Medulla oblongata (tissue), 1 donor: ENCODE data around the gene PBX1.

Source experiments
- DNase-seq: peaks from one replicate; pipeline ENCODE4 v3.0.0-alpha.2; 2015; ENCODE audit errors: extremely low spot score

PBX1 gene

DNA sequence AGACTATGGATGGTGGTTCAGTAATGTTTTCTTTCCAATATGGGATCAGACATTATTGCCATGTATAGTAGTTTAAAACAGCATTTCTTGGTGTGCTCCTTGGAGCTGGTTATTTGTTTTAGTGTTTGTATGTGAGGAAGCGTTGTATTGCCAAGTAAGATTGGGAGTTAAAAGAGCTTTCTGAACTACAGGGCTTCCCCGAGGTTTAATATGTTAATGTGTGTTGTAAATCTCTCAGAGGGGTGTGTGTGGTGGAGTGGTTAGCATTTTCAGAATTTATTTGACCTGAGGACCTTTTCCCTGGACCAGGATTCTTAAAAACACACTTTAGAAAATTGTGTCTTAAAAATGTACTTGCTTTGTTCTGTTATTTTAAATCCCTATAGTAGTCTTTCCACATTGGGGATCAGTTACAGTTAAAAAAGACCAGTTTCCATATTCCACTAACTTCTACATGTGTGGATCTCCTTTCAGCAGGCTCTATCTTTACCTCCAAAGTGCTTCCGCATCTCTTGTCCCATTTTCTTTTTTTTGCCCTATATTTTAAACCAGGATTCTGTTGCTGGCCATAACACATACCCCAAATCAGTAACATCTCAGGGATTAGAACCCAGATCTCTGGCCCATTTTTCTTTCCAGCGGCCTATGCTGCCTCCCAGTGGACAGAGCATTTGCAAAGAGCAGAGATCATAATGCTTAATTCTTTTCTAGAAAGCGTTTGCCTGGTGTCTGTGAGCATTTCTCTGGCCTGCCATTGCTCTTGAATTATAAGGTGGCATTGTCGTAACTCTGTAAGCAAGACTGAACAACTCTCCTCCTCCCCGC lies 58.6 kb downstream of the PBX1 start:
- DNase-seq, result peak; percentile 55

- DNase-seq, result no peak
These were observed 59.2 kb downstream of the PBX1 start for GRCh38 chr1:164618202-164618564.

DNA sequence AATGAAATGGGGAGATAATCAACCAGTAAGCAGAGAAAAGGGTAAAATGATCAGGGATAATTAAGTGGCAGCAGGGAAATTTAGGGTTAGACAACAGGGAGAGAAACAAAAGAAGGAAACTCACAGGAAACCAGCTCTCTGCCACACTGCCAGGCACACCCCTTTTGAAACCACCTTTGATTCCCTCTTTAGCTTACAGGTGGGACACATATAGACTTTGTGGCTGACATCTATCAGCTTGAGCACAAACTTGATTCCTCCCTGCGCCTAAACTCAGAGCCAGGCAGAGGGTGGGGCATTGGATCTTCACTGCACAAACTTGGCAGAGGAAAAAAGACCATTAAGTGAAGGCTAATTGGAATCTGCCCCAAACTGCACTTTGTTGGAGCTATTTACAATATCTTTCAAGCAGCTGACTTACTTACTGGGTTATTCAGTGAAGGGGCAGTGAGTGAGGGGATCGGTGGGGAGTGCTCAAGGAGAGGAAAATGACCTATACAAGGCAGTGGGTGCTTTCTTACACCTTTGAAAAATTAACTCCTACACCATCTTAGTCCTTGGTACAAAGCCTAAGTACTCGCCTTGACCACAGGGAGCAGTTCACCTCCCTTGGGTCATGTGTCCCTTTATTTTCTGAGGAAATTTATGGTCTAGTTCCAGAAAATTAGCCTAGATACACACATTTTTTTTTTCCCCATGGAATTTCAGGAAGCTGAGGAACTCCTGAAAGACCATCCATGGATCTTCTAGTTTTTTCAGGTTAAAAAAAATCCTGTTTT lies 60.2 kb downstream of the PBX1 start:
- DNase-seq, result no peak

DNA sequence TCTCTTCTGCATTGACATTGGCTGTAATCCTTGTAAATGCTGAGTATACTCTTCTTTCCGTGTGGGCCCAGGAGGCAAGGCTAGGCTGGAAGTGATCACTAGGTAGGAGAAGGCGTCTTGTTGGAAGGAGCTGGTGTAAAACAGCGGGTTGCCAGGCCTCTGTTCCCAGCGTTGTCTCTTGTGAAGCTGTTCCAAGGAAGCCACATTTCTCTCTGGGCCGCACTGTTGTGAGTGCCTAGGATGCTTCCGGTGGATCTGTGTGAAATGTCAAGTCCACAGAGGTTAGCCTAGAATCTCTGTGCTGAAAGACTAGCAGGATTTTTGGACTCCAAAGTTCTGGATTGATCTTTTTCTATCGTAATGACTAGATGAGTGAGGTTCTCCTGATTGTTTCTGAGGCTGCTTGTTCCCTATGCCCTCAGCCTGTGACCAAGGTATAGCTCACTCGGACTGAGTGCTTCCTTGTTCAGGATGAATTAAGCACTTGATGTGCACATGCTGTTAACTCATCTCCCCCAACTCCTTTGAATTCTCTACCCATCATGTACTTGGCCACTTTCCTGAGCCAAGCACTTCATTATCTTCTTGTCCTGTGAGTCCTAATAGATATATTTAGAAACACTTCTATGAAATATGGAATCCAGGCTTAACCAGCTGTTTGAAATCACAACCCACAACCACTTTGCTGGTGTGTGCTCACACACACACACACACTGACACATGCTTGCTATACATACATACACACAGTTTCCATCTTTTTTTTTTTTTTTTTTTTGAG lies 63.3 kb downstream of the PBX1 start:
- no peak for DNase-seq

GRCh38 chr1:164623805-164624204 lies 64.8 kb downstream of the PBX1 start:
- no peak for DNase-seq

DNA sequence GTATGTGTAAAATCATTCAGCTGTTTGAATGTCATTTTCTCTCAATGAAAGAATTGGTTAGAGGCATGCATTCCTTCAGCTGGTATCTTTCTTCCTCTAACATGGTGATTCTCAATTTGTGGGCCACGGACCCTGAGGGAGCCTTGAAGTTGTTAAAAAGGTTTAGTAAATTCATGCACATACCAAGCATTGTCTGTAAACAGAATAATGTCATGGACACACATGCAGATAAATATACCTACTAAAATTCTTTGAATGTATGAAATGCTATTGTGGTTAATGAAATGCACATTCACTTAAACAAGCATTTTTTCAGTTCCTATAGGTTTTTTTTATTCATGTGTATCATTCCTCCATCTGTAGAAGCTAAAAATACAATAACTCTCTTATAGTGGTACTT lies 65.4 kb downstream of the PBX1 start:
- DNase-seq, result no peak

DNA sequence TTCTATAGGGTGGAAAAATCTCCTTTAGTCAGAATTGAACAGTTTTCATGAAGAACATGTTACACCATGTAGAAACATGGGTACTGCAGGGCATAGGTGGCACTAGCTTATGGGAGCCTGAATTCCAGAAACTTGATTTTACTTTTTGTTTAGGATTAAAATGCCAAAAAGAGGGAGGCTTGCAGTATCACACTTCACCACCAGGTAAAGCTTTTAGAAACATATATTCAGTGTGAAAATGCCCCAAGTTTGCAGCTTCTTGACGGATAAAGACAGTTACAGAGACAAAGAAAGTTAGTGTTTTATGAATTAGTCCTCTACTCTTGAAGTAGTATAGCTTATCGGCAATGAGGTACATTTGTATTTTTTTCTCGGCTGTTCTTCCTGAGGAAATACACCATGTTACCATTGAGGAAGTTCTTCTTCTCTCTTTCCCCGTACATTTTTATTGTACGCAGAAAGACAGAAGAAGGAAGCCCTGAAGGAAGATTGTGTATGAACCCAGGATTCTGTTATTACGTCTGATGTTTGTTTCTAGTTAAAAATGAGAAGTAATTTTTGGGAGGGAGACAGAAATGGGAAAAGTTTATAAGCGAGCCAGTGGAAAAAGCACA lies 66.1 kb downstream of the PBX1 start:
- no peak for DNase-seq

- DNase-seq, result no peak
These were observed 69.8 kb downstream of the PBX1 start for GRCh38 chr1:164628772-164629171.

GRCh38 chr1:164629971-164630370 lies 71.0 kb downstream of the PBX1 start:
- DNase-seq, result no peak

DNA sequence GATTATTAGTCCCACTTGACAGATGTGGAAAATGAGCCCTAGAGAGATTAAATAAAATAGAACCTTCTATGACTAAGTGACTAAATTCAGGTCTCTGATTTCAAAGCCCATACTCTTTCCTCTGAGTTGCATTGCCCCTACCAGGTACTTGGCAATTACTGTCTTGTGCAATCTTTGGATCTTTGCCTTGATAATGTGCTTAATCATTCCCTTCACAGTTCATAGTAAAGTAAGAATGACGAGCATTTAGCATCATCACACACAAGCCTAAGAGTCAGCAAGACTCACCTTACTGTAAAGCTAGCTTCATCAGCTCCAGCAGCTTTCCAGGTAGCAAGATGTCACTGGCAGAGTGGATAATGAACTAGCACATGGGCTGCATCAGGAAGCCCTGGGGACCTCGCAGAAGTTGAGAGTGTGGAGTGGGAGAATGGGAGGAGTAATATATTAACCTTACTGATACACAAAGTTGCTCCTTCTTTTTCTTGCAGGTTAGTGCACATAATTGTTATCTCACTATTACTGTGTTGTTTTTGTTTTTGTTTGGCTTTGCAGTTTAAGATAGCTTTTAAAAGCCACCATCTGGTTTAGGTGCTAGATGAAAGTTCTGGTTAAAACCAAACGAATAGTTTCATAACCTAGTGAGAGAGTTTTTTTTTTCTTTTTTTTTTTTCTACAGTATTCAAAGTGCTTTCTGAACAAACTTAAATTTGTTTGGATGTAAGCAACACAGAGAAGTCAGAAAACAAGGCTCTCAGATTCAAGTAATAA lies 71.8 kb downstream of the PBX1 start:
- DNase-seq, result no peak

DNA sequence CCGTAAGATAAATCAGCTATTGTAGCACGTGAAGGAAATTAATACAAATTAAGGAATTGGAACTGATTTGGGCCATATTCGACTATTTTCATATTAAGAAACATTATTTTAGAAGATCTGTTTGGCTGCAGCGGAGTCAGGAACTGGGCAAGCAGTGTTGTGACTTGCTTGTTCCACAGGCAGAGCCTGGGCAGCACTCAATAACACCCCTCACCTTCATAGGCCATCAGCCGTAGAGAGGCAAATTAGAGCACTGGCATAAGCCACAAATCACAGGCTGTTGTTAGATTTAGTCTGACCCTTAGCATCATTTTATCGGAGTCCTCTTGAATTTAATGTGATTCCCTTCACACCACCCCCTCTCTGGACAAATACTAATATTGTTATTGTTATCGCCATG lies 72.8 kb downstream of the PBX1 start:
- DNase-seq, result no peak

DNA sequence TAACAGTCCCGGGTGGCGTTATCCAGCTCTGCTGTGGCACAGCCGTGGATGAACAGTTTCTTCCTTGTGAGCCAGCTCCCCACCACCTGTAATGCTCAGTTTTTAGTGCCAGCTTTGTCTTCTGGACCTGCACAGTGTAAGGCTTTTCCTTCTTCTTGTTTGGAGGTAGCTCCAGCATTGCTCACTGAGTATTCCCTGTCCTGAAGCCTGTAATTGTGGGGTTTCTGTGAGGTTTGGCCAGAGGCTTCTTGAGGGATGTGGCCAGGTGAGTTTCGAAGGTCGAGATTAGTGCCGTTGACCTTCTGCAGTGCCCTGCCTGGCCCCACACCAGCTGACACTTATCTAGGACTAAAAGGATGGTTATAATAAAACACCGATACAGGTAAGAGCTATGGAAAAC lies 75.0 kb downstream of the PBX1 start:
- DNase-seq, result no peak

DNA sequence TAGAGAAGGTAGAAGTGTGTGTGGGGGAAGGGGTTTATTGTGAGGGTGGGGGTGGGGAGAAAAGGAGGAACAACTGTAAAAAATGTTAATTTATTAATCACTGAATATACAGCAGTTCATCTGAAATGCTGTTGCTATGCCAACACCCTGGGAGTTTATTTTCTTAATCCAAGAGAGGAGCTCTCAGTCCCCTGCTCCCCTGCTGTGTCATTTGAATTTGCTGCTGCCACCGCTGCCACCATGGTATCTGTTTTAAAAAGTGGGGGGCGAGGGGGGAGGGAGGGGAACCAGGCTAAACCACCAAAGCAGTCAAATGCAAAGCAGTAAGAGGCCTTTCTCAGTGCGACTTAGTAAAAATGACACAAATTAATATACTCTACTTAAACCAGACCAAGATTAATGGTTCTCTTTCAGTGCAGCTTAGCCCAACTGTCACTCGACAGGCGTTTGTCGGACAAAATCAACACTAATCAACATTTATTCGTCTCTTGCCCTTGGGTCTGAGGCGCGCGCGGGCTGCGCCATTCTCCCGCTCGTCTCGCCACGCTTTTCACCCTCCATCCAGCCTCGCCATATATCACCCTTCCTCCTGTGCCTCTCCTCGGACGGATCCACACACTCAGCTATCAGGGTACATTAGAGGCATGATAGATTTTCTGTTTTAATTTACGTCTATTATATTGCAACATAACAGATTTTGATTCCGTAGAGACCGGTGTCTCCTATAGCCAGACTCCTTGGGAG lies 76.2 kb downstream of the PBX1 start:
- DNase-seq, result no peak

DNA sequence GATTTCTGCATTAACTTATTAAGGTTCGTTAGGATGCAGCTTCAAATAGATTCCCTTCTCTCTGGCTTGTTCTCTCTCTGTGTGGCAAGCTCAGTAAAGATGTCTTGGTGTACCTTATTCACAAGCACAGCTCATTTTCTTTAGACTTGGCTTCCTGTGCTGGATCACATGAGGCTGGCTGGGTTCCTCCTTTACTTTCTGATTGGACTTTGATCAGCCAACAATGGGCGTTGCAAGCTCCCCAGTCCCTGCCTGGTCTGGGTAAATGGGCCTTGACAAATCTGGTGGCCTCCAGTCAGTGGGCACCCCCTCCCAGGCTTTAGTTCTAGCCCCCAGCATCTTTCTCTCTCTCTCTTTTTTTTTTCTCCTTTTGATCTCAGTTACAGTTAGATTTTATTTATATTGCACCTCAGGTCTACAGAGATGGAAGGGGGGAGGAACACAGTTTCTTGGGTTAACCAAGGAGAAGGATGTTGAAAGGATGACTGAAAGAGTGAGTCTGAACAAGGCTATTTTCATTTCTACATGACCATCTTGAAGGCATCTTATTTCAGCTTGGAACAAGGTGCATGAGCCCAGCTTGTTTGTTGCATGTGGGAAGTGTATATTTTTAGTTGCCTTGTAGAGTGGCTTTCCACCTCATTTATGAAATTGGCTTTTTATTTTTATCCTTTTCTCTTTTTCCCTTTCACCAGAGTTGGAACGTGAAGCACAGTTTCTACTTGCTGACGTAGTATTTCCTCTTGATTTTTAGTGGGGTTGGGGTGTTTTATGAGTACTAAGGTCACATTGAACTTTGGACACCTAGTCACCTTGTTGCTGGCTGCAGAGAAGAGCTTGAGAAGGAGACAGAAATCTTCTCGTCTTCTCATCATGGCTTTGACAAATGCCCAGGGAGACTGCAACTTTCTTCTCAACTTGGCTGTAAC lies 77.1 kb downstream of the PBX1 start:
- peak; percentile 62 for DNase-seq

DNA sequence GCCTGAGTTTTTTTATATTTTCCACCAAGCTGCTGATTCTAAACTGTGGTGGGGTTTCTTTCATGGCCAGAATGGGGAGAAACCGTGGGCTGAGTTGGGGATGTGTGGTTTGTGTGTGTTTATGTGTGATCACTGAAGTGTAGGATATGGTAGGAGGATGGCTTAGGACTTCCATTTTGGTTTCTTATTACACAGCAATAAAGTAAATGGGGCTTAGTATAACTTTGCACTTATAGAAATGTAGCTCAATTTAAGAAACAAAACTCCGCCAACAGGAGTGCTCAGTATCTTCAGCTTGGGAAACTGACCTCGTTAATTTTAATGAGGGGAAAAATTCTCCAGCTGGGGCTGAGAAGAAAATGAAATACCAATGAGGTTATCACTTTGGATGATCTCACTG lies 77.8 kb downstream of the PBX1 start:
- no peak for DNase-seq

- peak; percentile 53 for DNase-seq
These were observed 78.7 kb downstream of the PBX1 start for GRCh38 chr1:164637461-164638375.

DNA sequence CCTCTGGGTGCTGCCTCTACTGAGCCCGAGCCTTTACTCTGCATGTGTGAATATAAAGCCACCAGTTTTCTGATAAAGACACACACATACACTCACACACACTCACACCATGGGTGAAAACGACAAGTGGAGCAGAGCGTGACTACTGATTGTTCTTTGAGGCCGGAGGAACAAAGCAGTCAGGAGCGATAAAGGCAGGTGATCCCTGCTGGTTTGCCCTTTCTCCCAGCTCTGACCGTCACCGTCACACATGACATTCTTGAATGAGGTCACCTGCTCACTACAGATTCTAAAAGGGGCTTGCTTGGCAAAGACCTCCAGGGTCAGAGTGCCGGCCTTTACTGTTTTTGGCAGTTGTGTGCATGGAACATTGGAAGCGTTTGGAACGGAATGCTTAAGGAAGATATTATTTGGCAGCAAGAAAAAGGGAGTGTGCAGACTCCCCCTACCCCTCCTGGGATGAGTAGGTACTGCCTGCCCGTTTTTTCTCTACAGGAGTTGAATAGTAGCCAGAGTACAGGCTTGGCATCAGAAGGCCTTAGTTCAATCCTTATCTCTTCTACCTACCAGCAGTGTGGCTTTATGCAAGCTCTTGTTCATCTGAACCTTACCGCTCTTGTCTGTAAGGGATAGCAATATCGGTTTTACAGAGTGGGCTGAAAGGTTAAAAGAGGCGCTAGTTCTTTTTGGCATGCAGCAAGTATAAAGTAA lies 79.7 kb downstream of the PBX1 start:
- DNase-seq, result no peak
